ENCODE measurements around the gene TRIM26.
A peak's percentile ranks its signal among the peaks of the same experiment; 100 is the strongest.

TRIM26 gene

GRCh38 chr6:30207619-30208295 is 5.4 kb downstream of the TRIM26 start:
- peak; percentile 9 for DNase-seq

- DNase-seq, result peak; percentile 6
Measured at GRCh38 chr6:30206799-30207618, 6.2 kb downstream of the TRIM26 start.

GRCh38 chr6:30206152-30206551 is 7.1 kb downstream of the TRIM26 start:
- DNase-seq, result no peak

GRCh38 chr6:30204116-30204515 is 9.1 kb downstream of the TRIM26 start:
- DNase-seq, result no peak

GRCh38 chr6:30202366-30202765 is 10.8 kb downstream of the TRIM26 start:
- no peak for DNase-seq

GRCh38 chr6:30200551-30201281 is 12.5 kb downstream of the TRIM26 start:
- DNase-seq, result no peak

- DNase-seq, result no peak
Measured at GRCh38 chr6:30198166-30199084, 14.8 kb downstream of the TRIM26 start.

- no peak for DNase-seq
Measured at GRCh38 chr6:30196376-30196775, 16.8 kb downstream of the TRIM26 start.

GRCh38 chr6:30195951-30196350 is 17.3 kb downstream of the TRIM26 start:
- DNase-seq, result no peak

GRCh38 chr6:30194797-30195690 is 18.2 kb downstream of the TRIM26 start:
- no peak for DNase-seq

GRCh38 chr6:30192076-30192475 is 21.1 kb downstream of the TRIM26 start:
- no peak for DNase-seq

GRCh38 chr6:30188541-30188940 is 24.7 kb downstream of the TRIM26 start:
- no peak for DNase-seq

GRCh38 chr6:30185846-30186484 is 27.2 kb downstream of the TRIM26 start:
- no peak for DNase-seq

- no peak for DNase-seq
Measured at GRCh38 chr6:30184417-30185031, 28.7 kb downstream of the TRIM26 start.

- DNase-seq, result no peak
Measured at GRCh38 chr6:30180145-30180544, 33.1 kb downstream of the TRIM26 start.

- no peak for DNase-seq
Measured at GRCh38 chr6:30178837-30179236, 34.4 kb downstream of the TRIM26 start.

GRCh38 chr6:30175765-30176164 is 37.4 kb downstream of the TRIM26 start:
- DNase-seq, result no peak

GRCh38 chr6:30172681-30173080 is 40.5 kb downstream of the TRIM26 start:
- DNase-seq, result no peak

- DNase-seq, result peak; percentile 9
Measured at GRCh38 chr6:30171677-30172471, 41.3 kb downstream of the TRIM26 start.

All from fibroblast of skin of abdomen (primary cell).